BJ (cell line): ENCODE data around the gene PCSK2. TPM values are rescaled to one million over a fixed set of nuclear protein-coding genes. Genes with fewer than 3 reads are reported as not detected.

Experiments used
- CTCF ChIA-PET: fragments of 350-600 bp; formaldehyde crosslinking; extraction: SDS; loops from one replicate; lab custom pipeline; 2021; ENCODE audit warnings: antibody characterized with exemption, inconsistent platforms; lab: Yijun Ruan, JAX
- POLR2A ChIA-PET: fragments of 300-600 bp; sonication (Branson Sonifier 250); formaldehyde crosslinking; extraction: SDS; loops from one replicate; lab custom pipeline; 2021; ENCODE audit warnings: antibody characterized with exemption; lab: Charles Lee
- DNase-seq: peaks from one replicate; pipeline ENCODE4 v3.0.0-alpha.2; 2011; ENCODE audit warnings: low read depth
- H3K27me3 ChIP-seq: 2 replicates; pipeline ENCODE4 v1.6.0; 2011; ENCODE audit warnings: low read length; ENCODE audit not compliant: control insufficient read depth, insufficient read depth
- H3K36me3 ChIP-seq: 2 replicates; pipeline ENCODE4 v1.5.1; 2011; ENCODE audit warnings: low read length; ENCODE audit not compliant: control insufficient read depth, insufficient read depth
- H3K4me3 ChIP-seq: 2 replicates; pipeline ENCODE4 v1.5.1; 2011; ENCODE audit warnings: low read depth, mild to moderate bottlenecking, control low read depth, low read length
- polyA plus RNA-seq: library from polyadenylated mRNA; depleted of rRNA; stranded (reverse); fragments of >200 nt; gene quantifications from 2 replicates; pipeline ENCODE4 v1.2.3, GENCODE V29; 2011
- TF ChIP-seq, protein P1 (sequence below): IDR thresholded peaks from 2 replicates; pipeline ENCODE4 v1.5.1; 2011; ENCODE audit warnings: low read depth, mild to moderate bottlenecking, control low read depth, inconsistent platforms, low read length, moderate library complexity; ENCODE audit not compliant: insufficient read depth

The PCSK2 gene
- polyA plus RNA-seq, 1 experiment = not detected

DNA sequence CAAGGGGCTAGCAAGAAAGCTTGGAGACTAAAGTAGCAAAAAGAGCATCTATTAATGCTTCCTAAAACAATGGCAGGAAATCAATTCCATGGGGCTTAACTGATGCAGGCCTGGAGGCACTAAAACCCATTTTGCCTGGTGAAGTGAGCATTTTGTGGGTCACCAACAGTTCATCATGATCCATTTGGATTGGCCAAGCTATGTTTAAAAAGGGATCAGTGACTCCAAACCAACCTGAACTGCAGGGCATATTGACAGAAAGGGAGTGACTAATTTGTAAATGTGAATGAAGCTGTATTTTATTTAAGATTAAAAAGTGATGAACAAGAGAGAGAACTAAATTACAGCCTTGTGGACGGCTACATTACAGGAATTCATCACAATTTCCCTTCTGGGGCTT, 132.0 kb downstream of the PCSK2 start:
- no peak for DNase-seq
- TF ChIP-seq, protein P1, sequence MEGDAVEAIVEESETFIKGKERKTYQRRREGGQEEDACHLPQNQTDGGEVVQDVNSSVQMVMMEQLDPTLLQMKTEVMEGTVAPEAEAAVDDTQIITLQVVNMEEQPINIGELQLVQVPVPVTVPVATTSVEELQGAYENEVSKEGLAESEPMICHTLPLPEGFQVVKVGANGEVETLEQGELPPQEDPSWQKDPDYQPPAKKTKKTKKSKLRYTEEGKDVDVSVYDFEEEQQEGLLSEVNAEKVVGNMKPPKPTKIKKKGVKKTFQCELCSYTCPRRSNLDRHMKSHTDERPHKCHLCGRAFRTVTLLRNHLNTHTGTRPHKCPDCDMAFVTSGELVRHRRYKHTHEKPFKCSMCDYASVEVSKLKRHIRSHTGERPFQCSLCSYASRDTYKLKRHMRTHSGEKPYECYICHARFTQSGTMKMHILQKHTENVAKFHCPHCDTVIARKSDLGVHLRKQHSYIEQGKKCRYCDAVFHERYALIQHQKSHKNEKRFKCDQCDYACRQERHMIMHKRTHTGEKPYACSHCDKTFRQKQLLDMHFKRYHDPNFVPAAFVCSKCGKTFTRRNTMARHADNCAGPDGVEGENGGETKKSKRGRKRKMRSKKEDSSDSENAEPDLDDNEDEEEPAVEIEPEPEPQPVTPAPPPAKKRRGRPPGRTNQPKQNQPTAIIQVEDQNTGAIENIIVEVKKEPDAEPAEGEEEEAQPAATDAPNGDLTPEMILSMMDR = no peak
- ChIA-PET POLR2A (no interaction called here), CTCF (interaction anchor here (1.3 kb wide), 1 partner anchor 12 kb away, joined by 4 read pairs; no protein-coding TSS in a partner anchor)
- H3K36me3 ChIP-seq = no peaks in the 10 kb centered on the region
- H3K4me3 ChIP-seq = no peak overlapping the region
- no peaks in the 10 kb centered on the region for H3K27me3 ChIP-seq

- ChIA-PET CTCF (no interaction called here), POLR2A (no interaction called here)
- Histone ChIP-seq H3K27me3 (no peaks in the 10 kb centered on the region), H3K4me3 (no peak overlapping the region), H3K36me3 (no peaks in the 10 kb centered on the region)
- DNase-seq = no peak
- TF ChIP-seq, protein P1 = no peak
These were observed 137.8 kb downstream of the PCSK2 start for GRCh38 chr20:17364681-17365080.

GRCh38 chr20:17365831-17366230, 139.0 kb downstream of the PCSK2 start:
- Histone ChIP-seq H3K36me3 (no peaks in the 10 kb centered on the region), H3K4me3 (no peak overlapping the region), H3K27me3 (no peaks in the 10 kb centered on the region)
- ChIA-PET CTCF (no interaction called here), POLR2A (no interaction called here)
- TF ChIP-seq, protein P1 = no peak
- no peak for DNase-seq

- TF ChIP-seq, protein P1 = no peak
- POLR2A ChIA-PET = no interaction called here
- Histone ChIP-seq H3K36me3 (no peaks in the 10 kb centered on the region), H3K4me3 (no peak overlapping the region), H3K27me3 (no peaks in the 10 kb centered on the region)
- no peak for DNase-seq
- CTCF ChIA-PET = interaction anchor here (0.9 to 2.0 kb wide), 2 partner anchors 10 to 23 kb away, joined by 4 read pairs; no protein-coding TSS in a partner anchor
These were observed 142.7 kb downstream of the PCSK2 start for GRCh38 chr20:17369506-17369905.

DNA sequence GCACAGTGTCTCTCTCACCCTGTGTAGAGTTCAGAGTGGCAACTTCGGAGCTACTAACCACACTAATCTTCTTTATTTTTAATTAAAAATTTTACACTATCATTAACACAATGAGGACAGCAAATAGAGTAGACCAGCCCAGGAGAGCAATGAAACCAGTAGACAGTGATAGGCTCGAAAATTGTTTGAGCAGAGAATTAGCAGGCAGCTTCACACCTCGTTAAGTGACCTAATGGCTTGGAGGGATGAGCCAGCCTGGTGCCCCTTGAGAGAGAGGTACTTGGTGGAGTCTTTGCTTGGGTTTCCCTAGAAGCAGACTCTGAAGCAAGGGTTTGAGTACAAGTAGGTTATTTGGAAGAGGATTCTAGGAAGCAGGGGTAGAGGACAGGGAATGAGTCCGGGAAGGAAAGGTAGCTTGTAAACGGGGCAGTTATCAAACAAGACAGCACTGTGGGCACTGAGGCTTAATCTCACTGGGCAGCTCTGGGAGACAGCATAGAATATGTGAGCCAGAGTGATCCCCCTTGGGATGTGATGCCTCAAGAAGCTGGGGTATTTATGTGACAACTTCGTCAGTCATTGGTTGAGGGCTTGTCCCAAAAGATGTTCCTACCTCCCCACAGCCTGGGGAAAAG, 146.1 kb downstream of the PCSK2 start:
- Histone ChIP-seq H3K36me3 (no peaks in the 10 kb centered on the region), H3K4me3 (no peak overlapping the region), H3K27me3 (no peaks in the 10 kb centered on the region)
- POLR2A ChIA-PET = no interaction called here
- no peak for DNase-seq
- CTCF ChIA-PET = no interaction called here
- TF ChIP-seq, protein P1 = no peak
